Esophagus squamous epithelium (tissue), 5 donors: ENCODE data around the gene MAX. TPM values are rescaled to one million over a fixed set of nuclear protein-coding genes. Genes with fewer than 3 reads are reported as not detected.

Experiments
- DNase-seq: peaks from one replicate; lab custom pipeline; 2025; lab: John Stamatoyannopoulos, UW
- H3K27ac ChIP-seq, 4 donors: fragments of 200-600 bp; sonication (generic); one replicate each; pipeline ENCODE4 v1.5.1; 2016 to 2019; ENCODE audit warnings: mild to moderate bottlenecking in 1 of 4
- H3K27me3 ChIP-seq, 4 donors: fragments of 200-600 bp; sonication (generic); 1 replicate in 3 of 4; 2 replicates in 1 of 4; pipeline versions ENCODE4 v1.5.1 to v1.6.0; 2017 to 2021; ENCODE audit warnings: antibody characterized with exemption in 1 of 4
- H3K36me3 ChIP-seq, 3 donors: fragments of 200-600 bp; sonication (generic); one replicate each; pipeline ENCODE4 v1.5.1; 2016 to 2019
- H3K4me1 ChIP-seq, 3 donors: fragments of 200-600 bp; sonication (generic); one replicate each; pipeline ENCODE4 v1.5.1; 2017 to 2019
- H3K4me3 ChIP-seq, 4 donors: fragments of 200-600 bp; sonication (generic); 1 replicate in 3 of 4; 2 replicates in 1 of 4; pipeline ENCODE4 v1.5.1; 2016 to 2019; ENCODE audit warnings: mild to moderate bottlenecking in 2 of 4, moderate library complexity in 1 of 4
- H3K9me3 ChIP-seq, 3 donors: fragments of 200-600 bp; sonication (generic); one replicate each; pipeline ENCODE4 v1.5.1; 2016 to 2019
- POLR2A ChIP-seq, 4 donors: fragments of 450-650 bp; IDR thresholded peaks; one replicate each; pipeline ENCODE4 v1.6.1; 2017; ENCODE audit warnings: antibody characterized with exemption in 4 of 4, mild to moderate bottlenecking in 4 of 4, moderate library complexity in 3 of 4
- WGBS, 2 donors: methylation state at CpG; one replicate each; pipeline ENCODE4 v1.1.5; 2018; 5-methylcytosine and 5-hydroxymethylcytosine counted together
- intact Hi-C: fragments of 100-400 bp; cut with DNase I; formaldehyde crosslinking; loops from one replicate; pipeline ENCODE4 v1.15.0; 2022
- total RNA-seq, 4 donors: library from RNA; depleted of rRNA; stranded (reverse); fragments of >200 nt; gene quantifications; one replicate each; pipeline ENCODE4 v1.1.0, GENCODE V29; 2016
- TF ChIP-seq, protein P1 (sequence below), 6 experiments: fragments of 450-650 bp in 4 of 6; fragments of 200-600 bp in 2 of 6; sonication (generic) in 2 of 6; IDR thresholded peaks; one replicate each; pipeline ENCODE4 v1.5.1; 2016 to 2019; ENCODE audit warnings: antibody characterized with exemption in 6 of 6, mild to moderate bottlenecking in 4 of 6, moderate library complexity in 4 of 6
- donor health status: DM: yes; HTN: yes; CAD: no.

The MAX gene, protein sequence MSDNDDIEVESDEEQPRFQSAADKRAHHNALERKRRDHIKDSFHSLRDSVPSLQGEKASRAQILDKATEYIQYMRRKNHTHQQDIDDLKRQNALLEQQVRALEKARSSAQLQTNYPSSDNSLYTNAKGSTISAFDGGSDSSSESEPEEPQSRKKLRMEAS
- 10 to 100 TPM; 45.3 to 88.7 (median 46.3) TPM for total RNA-seq

GRCh38 chr14:65102441-65103149 is at the start of gene MAX:
TSS of gene MAX (minus strand) at chr14:65102517. CDS start at chr14:65102339, 178 bp downstream.
- H3K27ac ChIP-seq: peak within 1 kb of the TSS; percentile 95 to 99 (median 97)
- 0% methylated on average over 10 to 13 of the region's 61 CpGs for WGBS, 2 donors
- TF ChIP-seq POLR2A (IDR thresholded peaks at IDR 0.05): peak in 3 of 4 donors; percentile 69 to 89 (median 85)
- TF ChIP-seq, protein P1, sequence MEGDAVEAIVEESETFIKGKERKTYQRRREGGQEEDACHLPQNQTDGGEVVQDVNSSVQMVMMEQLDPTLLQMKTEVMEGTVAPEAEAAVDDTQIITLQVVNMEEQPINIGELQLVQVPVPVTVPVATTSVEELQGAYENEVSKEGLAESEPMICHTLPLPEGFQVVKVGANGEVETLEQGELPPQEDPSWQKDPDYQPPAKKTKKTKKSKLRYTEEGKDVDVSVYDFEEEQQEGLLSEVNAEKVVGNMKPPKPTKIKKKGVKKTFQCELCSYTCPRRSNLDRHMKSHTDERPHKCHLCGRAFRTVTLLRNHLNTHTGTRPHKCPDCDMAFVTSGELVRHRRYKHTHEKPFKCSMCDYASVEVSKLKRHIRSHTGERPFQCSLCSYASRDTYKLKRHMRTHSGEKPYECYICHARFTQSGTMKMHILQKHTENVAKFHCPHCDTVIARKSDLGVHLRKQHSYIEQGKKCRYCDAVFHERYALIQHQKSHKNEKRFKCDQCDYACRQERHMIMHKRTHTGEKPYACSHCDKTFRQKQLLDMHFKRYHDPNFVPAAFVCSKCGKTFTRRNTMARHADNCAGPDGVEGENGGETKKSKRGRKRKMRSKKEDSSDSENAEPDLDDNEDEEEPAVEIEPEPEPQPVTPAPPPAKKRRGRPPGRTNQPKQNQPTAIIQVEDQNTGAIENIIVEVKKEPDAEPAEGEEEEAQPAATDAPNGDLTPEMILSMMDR (IDR thresholded peaks at IDR 0.05): peak in 1 of 6 experiments; percentile 4
- DNase-seq: peak; percentile 92
- peaks cover 0 to 17% (median 0%) of the 10 kb centered on the region in 3 donors for H3K36me3 ChIP-seq
- H3K27me3 ChIP-seq: no peaks in the 10 kb centered on the region
- H3K4me3 ChIP-seq: peak within 1 kb of the TSS; percentile 95 to 100 (median 98)
- intact Hi-C loops: loop anchor here (10.0 kb wide), 1 partner anchor 108 kb away; no protein-coding TSS in a partner anchor
- H3K9me3 ChIP-seq: no peaks in the 10 kb centered on the region
- H3K4me1 ChIP-seq: peaks cover 11 to 45% (median 30%) of the 10 kb centered on the region in 3 donors

GRCh38 chr14:65151609-65151956 is 49.3 kb upstream of the MAX start:
- Histone ChIP-seq H3K4me3 (no peak overlapping the region), H3K36me3 (no peaks in the 10 kb centered on the region), H3K27me3 (no peaks in the 10 kb centered on the region), H3K4me1 (peaks cover 2 to 6% (median 4%) of the 10 kb centered on the region in 3 donors), H3K9me3 (no peaks in the 10 kb centered on the region), H3K27ac (no peak overlapping the region)
- TF ChIP-seq, protein P1 (IDR thresholded peaks at IDR 0.05): no peak
- TF ChIP-seq POLR2A (IDR thresholded peaks at IDR 0.05): no peak
- WGBS, 2 donors: 85 to 90% methylated on average over 5 of the region's 6 CpGs
- intact Hi-C loops: no loop called here
- DNase-seq: no peak

DNA sequence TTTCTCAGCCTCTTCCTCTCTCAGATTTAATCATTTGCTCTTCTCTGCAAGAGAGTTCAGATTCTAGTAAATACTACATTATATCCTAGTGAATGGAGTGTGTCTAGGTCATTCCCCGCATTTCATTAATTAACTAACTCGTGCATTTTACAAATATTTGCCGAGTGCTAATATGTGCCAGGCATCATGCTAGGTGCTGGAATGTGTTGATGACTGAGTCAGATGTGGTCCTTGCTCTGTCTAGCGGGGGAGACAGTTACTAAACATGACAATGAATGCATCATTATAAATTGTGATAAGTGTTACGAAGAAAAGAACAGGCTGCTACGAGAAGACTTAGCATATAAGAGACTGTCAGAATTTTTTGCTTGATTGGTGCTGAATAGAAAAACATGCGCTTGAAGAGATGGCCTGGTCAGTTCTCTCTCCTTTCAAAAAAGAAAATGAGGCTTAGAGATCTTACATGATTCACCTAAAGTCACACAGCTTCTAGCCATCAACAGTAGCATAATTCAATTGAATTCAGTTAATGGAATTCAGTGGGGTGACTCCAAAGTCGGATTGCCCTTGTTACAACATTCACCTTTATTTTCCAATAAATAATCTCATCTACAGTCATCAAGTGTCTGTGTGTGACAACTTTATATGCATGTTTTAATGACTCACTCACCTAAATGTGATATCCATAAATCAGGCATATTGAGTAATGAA is 48.7 kb upstream of the MAX start:
- Histone ChIP-seq H3K36me3 (no peaks in the 10 kb centered on the region), H3K27ac (no peak overlapping the region), H3K4me3 (no peak overlapping the region), H3K4me1 (peaks cover 0 to under 1% (median 0%) of the 10 kb centered on the region in 3 donors), H3K27me3 (no peaks in the 10 kb centered on the region), H3K9me3 (no peaks in the 10 kb centered on the region)
- 75 to 81% methylated on average over 8 of the region's 8 CpGs for WGBS, 2 donors
- intact Hi-C loops: no loop called here
- no peak for TF ChIP-seq POLR2A (IDR thresholded peaks at IDR 0.05)
- TF ChIP-seq, protein P1 (IDR thresholded peaks at IDR 0.05): no peak
- DNase-seq: no peak

- TF ChIP-seq, protein P1 (IDR thresholded peaks at IDR 0.05): no peak
- no peak for TF ChIP-seq POLR2A (IDR thresholded peaks at IDR 0.05)
Observed at GRCh38 chr14:65149116-65149515, 46.8 kb upstream of the MAX start.

More at GRCh38 chr14:65149116-65149515, 46.8 kb upstream of the MAX start:
- 89 to 94% methylated on average over 4 of the region's 4 CpGs for WGBS, 2 donors
- Histone ChIP-seq H3K4me1 (no peaks in the 10 kb centered on the region), H3K4me3 (no peak overlapping the region), H3K27me3 (peaks cover 0 to 13% (median 0%) of the 10 kb centered on the region in 4 donors), H3K9me3 (no peaks in the 10 kb centered on the region), H3K36me3 (no peaks in the 10 kb centered on the region), H3K27ac (no peak overlapping the region)
- intact Hi-C loops: no loop called here
- DNase-seq: no peak
